GM23248 (cell line): ENCODE results near the gene SEMA5A. TPM values are rescaled to one million over a fixed set of nuclear protein-coding genes. Genes with fewer than 3 reads are reported as not detected.

Experiments
- DNase-seq: peaks from one replicate; pipeline ENCODE4 v3.0.0-alpha.2; 2015
- H2AFZ ChIP-seq: fragments of 200-600 bp; sonication (generic); 2 replicates; pipeline ENCODE4 v1.6.1; 2016; ENCODE audit warnings: antibody characterized with exemption
- H3F3A ChIP-seq: fragments of 200-600 bp; sonication (generic); 2 replicates; pipeline ENCODE4 v1.6.1; 2016; ENCODE audit warnings: mild to moderate bottlenecking, antibody characterized with exemption, mixed run types; ENCODE audit not compliant: insufficient read depth
- H3K27ac ChIP-seq: fragments of 200-600 bp; sonication (generic); 2 replicates; pipeline ENCODE4 v1.5.1; 2016; ENCODE audit warnings: mild to moderate bottlenecking
- H3K27me3 ChIP-seq: fragments of 200-600 bp; sonication (generic); replicated peaks from 2 replicates; pipeline ENCODE4 v1.6.1; 2016; ENCODE audit warnings: mild to moderate bottlenecking; ENCODE audit not compliant: insufficient read depth
- H3K36me3 ChIP-seq: fragments of 200-600 bp; sonication (generic); 2 replicates; pipeline ENCODE4 v1.6.1; 2016; ENCODE audit warnings: low read depth, mild to moderate bottlenecking
- H3K4me1 ChIP-seq: fragments of 200-600 bp; sonication (generic); 2 replicates; pipeline ENCODE4 v1.6.1; 2016; ENCODE audit warnings: mild to moderate bottlenecking; ENCODE audit not compliant: insufficient read depth
- H3K4me2 ChIP-seq: fragments of 200-600 bp; sonication (generic); one replicate; pipeline ENCODE4 v1.6.1; 2016; ENCODE audit warnings: mild to moderate bottlenecking; ENCODE audit not compliant: unreplicated experiment
- H3K4me3 ChIP-seq: fragments of 200-600 bp; sonication (generic); 2 replicates; pipeline ENCODE4 v1.5.1; 2016; ENCODE audit warnings: mild to moderate bottlenecking
- H3K79me2 ChIP-seq: fragments of 200-600 bp; sonication (generic); 2 replicates; pipeline ENCODE4 v1.6.1; 2016; ENCODE audit warnings: mild to moderate bottlenecking; ENCODE audit not compliant: insufficient read depth
- H3K9ac ChIP-seq: fragments of 200-600 bp; sonication (generic); 2 replicates; pipeline ENCODE4 v1.6.1; 2016; ENCODE audit warnings: mild to moderate bottlenecking
- H3K9me2 ChIP-seq: fragments of 200-600 bp; sonication (generic); 2 replicates; pipeline ENCODE4 v1.6.1; 2016; ENCODE audit warnings: mixed run types, mild to moderate bottlenecking, moderate library complexity; ENCODE audit not compliant: insufficient read depth
- H3K9me3 ChIP-seq: fragments of 200-600 bp; sonication (generic); one replicate; pipeline ENCODE4 v1.6.1; 2017; ENCODE audit warnings: low read depth
- H4K20me1 ChIP-seq: fragments of 200-600 bp; sonication (generic); 2 replicates; pipeline ENCODE4 v1.6.0; 2016; ENCODE audit not compliant: insufficient read depth
- EZH2 ChIP-seq: fragments of 200-600 bp; sonication (generic); IDR thresholded peaks from 2 replicates; pipeline ENCODE4 v1.6.1; 2018; ENCODE audit warnings: antibody characterized with exemption, mild to moderate bottlenecking; ENCODE audit not compliant: insufficient read depth, poor library complexity, severe bottlenecking
- EZH2phosphoT487 ChIP-seq: fragments of 200-600 bp; sonication (generic); IDR thresholded peaks from 2 replicates; pipeline ENCODE4 v1.6.1; 2018; ENCODE audit warnings: antibody characterized with exemption, moderate library complexity, mild to moderate bottlenecking, low read depth; ENCODE audit not compliant: insufficient read depth
- WGBS, 2 experiments: methylation state at CpG; one replicate each; pipeline ENCODE4 v1.1.6; 2015 to 2017; ENCODE audit warnings: low lambda C conversion rate in 2 of 2, low coverage in 1 of 2; ENCODE audit errors: missing lambda C conversion rate in 2 of 2; 5-methylcytosine and 5-hydroxymethylcytosine counted together
- in situ Hi-C: fragments of 300-500 bp; cut with MboI; formaldehyde crosslinking; loops from 2 replicates; pipeline ENCODE4 v1.15.0; 2020
- polyA plus RNA-seq: library from polyadenylated mRNA; unstranded; fragments of >200 nt; fragmentation: Nextera tagmentation; extraction: Ambion mirVana; gene quantifications from 2 replicates; pipeline ENCODE4 v1.2.1, GENCODE V29; 2016
- total RNA-seq: library from RNA; depleted of rRNA; stranded (reverse); fragments of >200 nt; shearing (Covaris generic); gene quantifications from 2 replicates; pipeline ENCODE4 v1.2.3, GENCODE V29; 2014

SEMA5A gene
- total and polyA plus RNA-seq, 2 experiments from 2014 or later: 33.5 to 38.2 TPM

- H3K36me3 ChIP-seq: peaks cover 12% of the 10 kb centered on the region; the same call in 1 of the 2 replicates
- no peaks in the 10 kb centered on the region for H4K20me1 ChIP-seq
- in situ Hi-C loops: no loop called here
- no peak overlapping the region for H2AFZ ChIP-seq
- no peaks in the 10 kb centered on the region for H3K27me3 ChIP-seq
- 89 to 90% methylated on average over 4 of the region's 4 CpGs for WGBS, 2 experiments
- DNase-seq: no peak
- H3K9ac ChIP-seq: no peak overlapping the region
- H3K27ac ChIP-seq: no peak overlapping the region
- H3K9me3 ChIP-seq: no peaks in the 10 kb centered on the region
- H3K4me3 ChIP-seq: no peak overlapping the region
- no peaks in the 10 kb centered on the region for H3K9me2 ChIP-seq
- no peaks in the 10 kb centered on the region for H3F3A ChIP-seq
- no peak for TF ChIP-seq EZH2
- no peak for TF ChIP-seq EZH2phosphoT487
- H3K79me2 ChIP-seq: no peaks in the 10 kb centered on the region
- H3K4me2 ChIP-seq: no peak overlapping the region
- no peaks in the 10 kb centered on the region for H3K4me1 ChIP-seq
These were observed 442.6 kb downstream of the SEMA5A start for GRCh38 chr5:9103290-9103689.

- H3K9ac ChIP-seq: no peak overlapping the region
- no peaks in the 10 kb centered on the region for H3K27me3 ChIP-seq
- H3K27ac ChIP-seq: no peak overlapping the region
- H3K9me3 ChIP-seq: no peaks in the 10 kb centered on the region
- DNase-seq: no peak
- peaks cover 4% of the 10 kb centered on the region; the same call in 1 of the 2 replicates for H3K4me1 ChIP-seq
- no peaks in the 10 kb centered on the region for H3K36me3 ChIP-seq
- H3K79me2 ChIP-seq: no peaks in the 10 kb centered on the region
- in situ Hi-C loops: no loop called here
- no peak overlapping the region for H3K4me2 ChIP-seq
- no peak overlapping the region for H3K4me3 ChIP-seq
- 83 to 91% methylated on average over 2 of the region's 2 CpGs for WGBS, 2 experiments
- no peaks in the 10 kb centered on the region for H4K20me1 ChIP-seq
- no peaks in the 10 kb centered on the region for H3K9me2 ChIP-seq
- TF ChIP-seq EZH2phosphoT487 (no peak), EZH2 (no peak)
- H2AFZ ChIP-seq: no peak overlapping the region
- peaks cover 3% of the 10 kb centered on the region; the same call in 1 of the 2 replicates for H3F3A ChIP-seq
These were observed 446.2 kb downstream of the SEMA5A start for GRCh38 chr5:9099689-9100088.

DNA sequence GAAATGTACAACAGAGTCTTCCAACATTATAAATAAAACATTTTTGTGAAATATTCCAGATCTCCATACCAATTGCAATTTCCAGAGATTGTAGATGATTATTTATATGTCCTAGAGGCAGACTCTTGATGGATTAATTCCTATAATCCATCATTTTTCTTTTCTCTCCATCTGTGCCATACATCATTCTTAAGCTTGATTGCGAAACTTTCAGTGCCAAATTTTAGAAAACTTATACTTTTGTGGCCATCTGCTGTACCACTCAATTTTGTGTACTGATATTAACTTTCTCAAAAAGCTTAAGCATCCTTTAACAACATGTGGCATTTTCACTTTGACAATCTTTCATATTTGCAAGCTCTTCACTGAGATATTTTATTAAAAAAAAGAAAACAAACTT is 446.9 kb downstream of the SEMA5A start:
- no peaks in the 10 kb centered on the region for H3K36me3 ChIP-seq
- H3K27me3 ChIP-seq: no peaks in the 10 kb centered on the region
- H4K20me1 ChIP-seq: no peaks in the 10 kb centered on the region
- H3K79me2 ChIP-seq: no peaks in the 10 kb centered on the region
- H3K27ac ChIP-seq: no peak overlapping the region
- peaks cover 9% of the 10 kb centered on the region; the same call in 1 of the 2 replicates for H3F3A ChIP-seq
- no peak overlapping the region for H3K9ac ChIP-seq
- TF ChIP-seq EZH2 (no peak), EZH2phosphoT487 (no peak)
- no peaks in the 10 kb centered on the region for H3K9me3 ChIP-seq
- H3K4me3 ChIP-seq: no peak overlapping the region
- H3K4me2 ChIP-seq: no peak overlapping the region
- in situ Hi-C loops: no loop called here
- DNase-seq: no peak
- H3K9me2 ChIP-seq: no peaks in the 10 kb centered on the region
- no peak overlapping the region for H2AFZ ChIP-seq
- H3K4me1 ChIP-seq: peaks cover 11% of the 10 kb centered on the region; the same call in 1 of the 2 replicates
- WGBS, 2 experiments: 92 to 100% methylated on average over 1 of the region's 1 CpG

- no peak for TF ChIP-seq EZH2phosphoT487
- no peak for TF ChIP-seq EZH2
- Histone ChIP-seq H3K79me2 (no peaks in the 10 kb centered on the region), H3K27ac (no peak overlapping the region), H3K27me3 (no peaks in the 10 kb centered on the region), H4K20me1 (no peaks in the 10 kb centered on the region), H3K9me2 (no peaks in the 10 kb centered on the region), H3K4me2 (peak overlapping the region; percentile 26), H3K9ac (no peak overlapping the region), H3K36me3 (no peaks in the 10 kb centered on the region), H2AFZ (no peak overlapping the region), H3K9me3 (no peaks in the 10 kb centered on the region), H3F3A (peaks cover 12% of the 10 kb centered on the region; the same call in 1 of the 2 replicates), H3K4me1 (peaks cover 11% of the 10 kb centered on the region; the same call in 1 of the 2 replicates), H3K4me3 (no peak overlapping the region)
- in situ Hi-C loops: no loop called here
- WGBS, 2 experiments: 16 to 22% methylated on average over 6 of the region's 6 CpGs
- peak; percentile 70 for DNase-seq
These were observed 451.3 kb downstream of the SEMA5A start for GRCh38 chr5:9094582-9094981.
